ENCODE measurements around the gene CSAD. TPM values are rescaled to one million over a fixed set of nuclear protein-coding genes. Genes with fewer than 3 reads are reported as not detected.

The CSAD gene, protein sequence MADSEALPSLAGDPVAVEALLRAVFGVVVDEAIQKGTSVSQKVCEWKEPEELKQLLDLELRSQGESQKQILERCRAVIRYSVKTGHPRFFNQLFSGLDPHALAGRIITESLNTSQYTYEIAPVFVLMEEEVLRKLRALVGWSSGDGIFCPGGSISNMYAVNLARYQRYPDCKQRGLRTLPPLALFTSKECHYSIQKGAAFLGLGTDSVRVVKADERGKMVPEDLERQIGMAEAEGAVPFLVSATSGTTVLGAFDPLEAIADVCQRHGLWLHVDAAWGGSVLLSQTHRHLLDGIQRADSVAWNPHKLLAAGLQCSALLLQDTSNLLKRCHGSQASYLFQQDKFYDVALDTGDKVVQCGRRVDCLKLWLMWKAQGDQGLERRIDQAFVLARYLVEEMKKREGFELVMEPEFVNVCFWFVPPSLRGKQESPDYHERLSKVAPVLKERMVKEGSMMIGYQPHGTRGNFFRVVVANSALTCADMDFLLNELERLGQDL
- 10.4 and 12.0 TPM in 2 replicates for total RNA-seq

DNA sequence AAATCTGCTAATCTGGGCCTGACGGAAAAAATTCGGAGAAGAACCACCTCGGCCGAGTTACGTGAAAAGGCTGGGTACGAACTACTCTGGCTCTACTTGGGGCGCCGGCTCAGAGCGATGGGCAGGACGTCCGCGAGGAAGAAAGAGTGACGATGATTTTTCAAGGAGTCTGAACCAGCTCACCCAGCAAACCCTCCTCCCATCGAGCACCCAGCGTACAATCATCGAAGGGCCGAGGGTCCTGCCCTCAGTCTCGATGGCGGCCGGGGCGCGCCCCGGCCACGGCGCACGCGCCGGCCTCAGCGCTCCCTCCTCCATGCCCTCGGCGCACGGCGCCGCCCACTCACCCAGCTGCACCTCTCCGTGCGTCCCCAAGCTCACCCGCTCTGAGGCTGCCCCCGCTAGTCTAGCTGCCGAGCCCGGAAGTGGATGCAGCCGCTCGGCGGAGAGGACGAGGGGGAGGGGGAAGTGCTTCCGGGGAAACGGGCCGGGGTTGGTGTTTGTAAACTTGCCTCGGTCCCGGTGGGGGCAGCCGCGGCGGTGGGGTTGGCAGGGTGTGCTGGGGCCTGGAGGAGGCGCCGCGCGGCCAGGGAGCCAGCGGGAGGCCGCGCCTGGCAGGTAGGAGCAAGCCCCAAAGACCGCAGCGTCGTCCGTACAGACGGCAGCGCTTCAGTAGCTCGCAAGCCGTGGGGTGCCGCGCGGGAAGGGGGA, at the start of gene CSAD, which contains the start of gene ZNF740:
Gene CSAD, minus strand, starts transcription at position 706 of the 711 bp plus-strand sequence. CDS start 7,455 bp downstream, outside the sequence.
Gene ZNF740, plus strand, starts transcription at position 503 of the 711 bp plus-strand sequence. CDS start 1,262 bp downstream, outside the sequence.

DNA sequence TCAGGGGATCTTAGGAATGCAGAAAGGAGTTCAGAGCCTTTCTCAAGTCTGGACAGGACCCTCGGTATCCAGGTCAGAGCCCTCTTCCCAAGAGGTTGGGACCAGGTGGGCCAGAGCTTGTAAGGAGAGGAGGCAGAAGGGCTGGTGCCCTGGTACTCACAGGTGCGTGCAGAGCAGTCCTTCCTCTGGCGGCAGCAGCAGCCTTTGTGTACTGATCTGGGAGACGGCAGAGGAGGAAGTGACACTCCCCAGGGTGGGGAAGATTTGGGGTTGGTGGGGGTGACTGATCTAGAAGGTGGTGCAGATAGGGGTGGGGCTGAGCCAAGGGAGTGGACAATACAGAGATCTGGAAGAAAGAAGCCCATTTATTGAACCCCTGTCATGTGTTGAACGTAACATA, 26.3 kb upstream of the CSAD start, which contains the start of gene ITGB7:
Gene ITGB7, minus strand, starts transcription at position 210 of the 400 bp plus-strand sequence. CDS start 6,808 bp downstream, outside the sequence.

Other genes with a start within 250 kb of the CSAD start
- 5.7 and 7.8 TPM in 2 replicates for gene KRT18, start 231.8 kb downstream of the CSAD start, total RNA-seq
- 1,215 and 1,309 TPM in 2 replicates for gene EIF4B, start 174.5 kb downstream of the CSAD start, total RNA-seq
- gene TNS2, start 130.9 kb downstream of the CSAD start, total RNA-seq: 59.5 and 66.4 TPM in 2 replicates
- 32.5 and 44.7 TPM in 2 replicates for gene SPRYD3, start 101.5 kb downstream of the CSAD start, total RNA-seq
- gene IGFBP6, start 83.3 kb downstream of the CSAD start, total RNA-seq: 1,840 and 2,414 TPM in 2 replicates
- 0.19 and 0.26 TPM in 2 replicates for gene SOAT2, start 77.4 kb downstream of the CSAD start, total RNA-seq
- 11.1 and 11.4 TPM in 2 replicates for gene ZNF740, start 203 bp downstream of the CSAD start, total RNA-seq
- 1.5 and 2.1 TPM in 2 replicates for gene ITGB7, start 26.3 kb upstream of the CSAD start, total RNA-seq
- 42.1 and 48.3 TPM in 2 replicates for gene RARG, start 51.3 kb upstream of the CSAD start, total RNA-seq
- 3.9 and 7.8 TPM in 2 replicates for gene ESPL1, start 87.4 kb upstream of the CSAD start, total RNA-seq
- gene PFDN5, start 114.6 kb upstream of the CSAD start, total RNA-seq: 963 and 1,329 TPM in 2 replicates
- gene MYG1, start 118.8 kb upstream of the CSAD start, total RNA-seq: 48.2 and 62.1 TPM in 2 replicates
- gene AAAS, start 140.7 kb upstream of the CSAD start, total RNA-seq: 38.7 and 49.7 TPM in 2 replicates
- gene SP7, start 155.4 kb upstream of the CSAD start, total RNA-seq: 0.12 TPM in 1 of 2 replicates, not detected in the other
- 26.0 and 28.4 TPM in 2 replicates for gene SP1, start 199.3 kb upstream of the CSAD start, total RNA-seq
- not detected in 2 replicates for gene AMHR2, start 242.9 kb upstream of the CSAD start, total RNA-seq